HepG2 (cell line): ENCODE data around the gene EVL. TPM values are rescaled to one million over a fixed set of nuclear protein-coding genes. Genes with fewer than 3 reads are reported as not detected.
A peak's percentile ranks its signal among the peaks of the same experiment; 100 is the strongest.

ENCODE experiments used
- ATAC-seq: fragments of 200-7000 bp; cut with Tn5 transposase; 3 replicates; pipeline ENCODE4 v1.9.1; 2020; ENCODE audit warnings: mild to moderate bottlenecking, moderate library complexity
- BruUV-seq: library from RNA; stranded (reverse); fragments of 400-500 nt; replicated peaks from 2 replicates; lab custom pipeline; 2021; lab: Mats Ljungman, UMichigan
- CTCF ChIA-PET: fragments of 300-600 bp; formaldehyde crosslinking; extraction: SDS; loops from one replicate; lab custom pipeline; 2021; ENCODE audit warnings: low total read pairs, inconsistent platforms, low intra/inter-chr PET ratio; lab: Yijun Ruan, JAX
- POLR2A ChIA-PET: fragments of 350-600 bp; sonication (Branson Sonifier 250); formaldehyde crosslinking; loops from one replicate; lab custom pipeline; 2020; ENCODE audit warnings: antibody characterized with exemption, inconsistent platforms; lab: Yijun Ruan, JAX
- DNase-seq: peaks from one replicate; pipeline ENCODE4 v3.0.0-alpha.2; 2015; ENCODE audit warnings: low spot score
- FAIRE-seq: peaks from 3 replicates; lab custom pipeline; 2011; peaks lifted over from hg19 to GRCh38; lab: Jason Lieb, UNC
- H2AFZ ChIP-seq: one replicate; pipeline ENCODE4 v1.6.1; 2011; ENCODE audit warnings: low read length, inconsistent platforms
- H3K27ac ChIP-seq: fragments of 300-600 bp; 3 replicates; pipeline ENCODE4 v1.8.0; 2011; ENCODE audit warnings: mixed run types, mild to moderate bottlenecking, mixed read lengths, low read length, inconsistent platforms; ENCODE audit not compliant: insufficient read depth; ENCODE audit errors: extremely low read length
- H3K27me3 ChIP-seq, 2 experiments: fragments of 200-600 bp in 1 of 2; 2 replicates in 1 of 2; 3 replicates in 1 of 2; pipeline versions ENCODE4 v1.6.0 to v1.8.0; 2011; ENCODE audit warnings: low read length in 2 of 2, mild to moderate bottlenecking in 2 of 2, moderate library complexity in 2 of 2, inconsistent platforms in 1 of 2; ENCODE audit not compliant: insufficient read depth in 2 of 2, control insufficient read depth in 1 of 2
- H3K36me3 ChIP-seq, 2 experiments: fragments of 200-600 bp in 1 of 2; replicated peaks in 1 of 2; 2 replicates in 1 of 2; 3 replicates in 1 of 2; pipeline versions ENCODE4 v1.5.1 to v1.8.0; 2011; ENCODE audit warnings: low read length in 2 of 2, inconsistent platforms in 1 of 2; ENCODE audit not compliant: insufficient read depth in 2 of 2, control insufficient read depth in 1 of 2
- H3K4me1 ChIP-seq: 2 replicates; pipeline ENCODE4 v1.5.1; 2012; ENCODE audit warnings: low read length, inconsistent platforms; ENCODE audit not compliant: insufficient read depth
- H3K4me2 ChIP-seq: 2 replicates; pipeline ENCODE4 v1.6.0; 2011; ENCODE audit warnings: low read depth, low read length, inconsistent platforms
- H3K4me3 ChIP-seq, 3 experiments: fragments of 200-600 bp in 1 of 3; sonication (generic), shearing (Covaris generic) in 1 of 3; replicated peaks in 1 of 3; 2 replicates each; pipeline ENCODE4 v1.5.1; 2011 to 2016; ENCODE audit warnings: low read length in 3 of 3, inconsistent platforms in 2 of 3, low read depth in 2 of 3, mild to moderate bottlenecking in 2 of 3, control low read depth in 1 of 3, mixed read lengths in 1 of 3; ENCODE audit not compliant: insufficient read depth in 1 of 3
- H3K79me2 ChIP-seq: one replicate; pipeline ENCODE4 v1.6.1; 2011; ENCODE audit warnings: low read length, inconsistent platforms; ENCODE audit not compliant: insufficient read depth
- H3K9ac ChIP-seq: 2 replicates; pipeline ENCODE4 v1.6.0; 2011; ENCODE audit warnings: mild to moderate bottlenecking, low read depth, low read length, inconsistent platforms; ENCODE audit not compliant: insufficient read depth
- H3K9me3 ChIP-seq: 2 replicates; pipeline ENCODE4 v1.5.1; 2012; ENCODE audit warnings: mild to moderate bottlenecking, low read length
- H4K20me1 ChIP-seq: 2 replicates; pipeline ENCODE4 v1.6.0; 2011; ENCODE audit warnings: inconsistent platforms, mild to moderate bottlenecking, low read length, moderate library complexity; ENCODE audit not compliant: insufficient read depth
- CTCF ChIP-seq: sonication (generic); formaldehyde crosslinking; IDR thresholded peaks from 2 replicates; pipeline ENCODE4 v1.5.0; 2020; ENCODE audit warnings: mild to moderate bottlenecking, missing genetic modification reagents, moderate library complexity
- ERF ChIP-seq: IDR thresholded peaks from 2 replicates; pipeline ENCODE4 v1.6.1; 2018; ENCODE audit warnings: missing biosample characterization, missing genetic modification reagents
- RAD21 ChIP-seq: fragments of 450-650 bp; formaldehyde crosslinking; IDR thresholded peaks from 2 replicates; pipeline ENCODE4 v1.5.0; 2020; ENCODE audit warnings: mild to moderate bottlenecking
- RCOR2 ChIP-seq: IDR thresholded peaks from 2 replicates; pipeline ENCODE4 v1.6.1; 2016; ENCODE audit warnings: missing biosample characterization, missing genetic modification reagents
- SIN3B ChIP-seq: fragments of 150-350 bp; IDR thresholded peaks from 2 replicates; pipeline ENCODE4 v1.6.1; 2014; ENCODE audit warnings: low read length
- SMC3 ChIP-seq: IDR thresholded peaks from 2 replicates; pipeline ENCODE4 v1.6.1; 2011; ENCODE audit warnings: low read length, improper control_type of control experiment
- STAG1 ChIP-seq: sonication (generic); formaldehyde crosslinking; IDR thresholded peaks from 2 replicates; pipeline ENCODE4 v1.4.0; 2020; ENCODE audit warnings: missing genetic modification reagents
- ZFX ChIP-seq: sonication (generic); formaldehyde crosslinking; IDR thresholded peaks from 2 replicates; pipeline ENCODE4 v1.4.0; 2020; ENCODE audit warnings: mild to moderate bottlenecking, low read depth, missing genetic modification reagents, moderate library complexity
- ZNF232 ChIP-seq: sonication (generic); formaldehyde crosslinking; IDR thresholded peaks from 2 replicates; pipeline ENCODE4 v1.4.0; 2020; ENCODE audit warnings: missing genetic modification reagents, borderline replicate concordance
- ZNF253 ChIP-seq: sonication (generic); formaldehyde crosslinking; IDR thresholded peaks from 2 replicates; pipeline ENCODE4 v1.8.0; 2022; ENCODE audit warnings: mild to moderate bottlenecking, missing genetic modification reagents, borderline replicate concordance
- WGBS: methylation state at CpG from one replicate; pipeline ENCODE4 v1.1.6; 2017; ENCODE audit warnings: low lambda C conversion rate; 5-methylcytosine and 5-hydroxymethylcytosine counted together
- in situ Hi-C: cut with HindIII; loops from 2 replicates; pipeline ENCODE4 v1.10.0; 2017; ENCODE audit warnings: low pct_unique_long_range_greater_than_20kb; ENCODE audit not compliant: extremely low pct_ligation_motif_present
- intact Hi-C: fragments of 100-400 bp; cut with micrococcal nuclease; formaldehyde crosslinking; loops from one replicate; pipeline ENCODE4 v1.10.0; 2022; ENCODE audit not compliant: unreplicated experiment
- polyA plus RNA-seq, 8 experiments: library from polyadenylated mRNA; depleted of rRNA in 3 of 8; stranded (reverse) in 7 of 8; unstranded in 1 of 8; fragments of >200 nt; fragmentation: Illumina TruSeq in 4 of 8; extraction: Trizol in 4 of 8; gene quantifications; 2 replicates each; pipeline versions ENCODE4 v1.2.1 to v1.2.3, GENCODE V29; 2011 to 2016; ENCODE audit warnings: low read depth in 4 of 8, missing spikeins in 1 of 8, mixed read lengths in 1 of 8; ENCODE audit not compliant: insufficient read depth in 1 of 8
- total RNA-seq, 5 experiments: library from RNA; depleted of rRNA; stranded (reverse); fragments of >200 nt; fragmentation: Illumina TruSeq; extraction: Trizol; gene quantifications; 2 replicates each; pipeline ENCODE4 v1.2.3, GENCODE V29; 2016; ENCODE audit warnings: low read depth in 1 of 5

The EVL gene
- total and polyA plus RNA-seq, 2 of the 13 experiments (the other 11 are each of a cell fraction or from before 2014, with no cell fraction given) = 15.1 to 31.2 TPM

- TF ChIP-seq ZNF253 (no peak), ZNF232 (CRISPR knock-in tag) (no peak)
Observed at GRCh38 chr14:100022772-100023451, 42.3 kb upstream of the EVL start (continued).

- in situ Hi-C loops (no loop called here), intact Hi-C loops (no loop called here)
- H3K27me3 ChIP-seq = no peaks in the 10 kb centered on the region
- DNase-seq (peak; percentile 35), ATAC-seq (peak; percentile 92), FAIRE-seq (peak; percentile 36)
- TF ChIP-seq STAG1 (CRISPR knock-in tag) (peak; percentile 70), SMC3 (peak; percentile 56; the same call in 1 of the 2 replicates), RAD21 (CRISPR knock-in tag) (peak; percentile 67; the same call in 1 of the 2 replicates), RCOR2 (CRISPR knock-in tag) (no peak), ERF (CRISPR knock-in tag) (no peak), CTCF (CRISPR knock-in tag) (peak; percentile 75), SIN3B (no peak), ZFX (0 out of 2 replicates have a peak, but pooled peaks have one; percentile 38)
- H2AFZ ChIP-seq = no peak overlapping the region
- BruUV-seq = no TSS peak
- peaks cover 44% of the 10 kb centered on the region for H3K4me1 ChIP-seq
- CTCF ChIA-PET = interaction anchor here (1.5 kb wide), 1 partner anchor 42 kb away, joined by 11 read pairs; no protein-coding TSS in a partner anchor
- H3K4me3 ChIP-seq = no peak overlapping the region
- H3K9ac ChIP-seq = no peak overlapping the region
- no peak overlapping the region for H3K4me2 ChIP-seq
- H3K9me3 ChIP-seq = no peaks in the 10 kb centered on the region
- no peaks in the 10 kb centered on the region for H3K36me3 ChIP-seq
- POLR2A ChIA-PET = no interaction called here
- no peak overlapping the region for H3K27ac ChIP-seq
- peaks cover 10% of the 10 kb centered on the region for H3K79me2 ChIP-seq
- H4K20me1 ChIP-seq = no peaks in the 10 kb centered on the region
- WGBS = 21% methylated on average over 1 of the region's 1 CpG
Observed at GRCh38 chr14:100025111-100025510, 40.1 kb upstream of the EVL start.
